HFFc6 (cell line): ENCODE measurements around the gene LAMC3. TPM values are rescaled to one million over a fixed set of nuclear protein-coding genes. Genes with fewer than 3 reads are reported as not detected.

Source experiments
- DNase-seq: peaks from one replicate; pipeline ENCODE4 v3.0.0-alpha.2; 2018
- H3K27ac Mint-ChIP-seq: 2 replicates; pipeline ENCODE4 v1.8.0; 2020; ENCODE audit warnings: mild to moderate bottlenecking, mixed read lengths
- H3K27me3 Mint-ChIP-seq: 2 replicates; pipeline ENCODE4 v1.8.0; 2021; ENCODE audit warnings: mild to moderate bottlenecking, moderate library complexity, mixed read lengths; ENCODE audit not compliant: insufficient read depth
- H3K36me3 Mint-ChIP-seq: 2 replicates; pipeline ENCODE4 v1.8.0; 2021; ENCODE audit warnings: low read depth, mixed read lengths
- H3K4me1 Mint-ChIP-seq: 2 replicates; pipeline ENCODE4 v1.8.0; 2020; ENCODE audit warnings: low read depth, mixed read lengths
- H3K4me3 Mint-ChIP-seq: 2 replicates; pipeline ENCODE4 v1.8.0; 2020; ENCODE audit warnings: mild to moderate bottlenecking, moderate library complexity, mixed read lengths
- H3K9me3 Mint-ChIP-seq: 2 replicates; pipeline ENCODE4 v1.8.0; 2020; ENCODE audit warnings: mild to moderate bottlenecking, mixed read lengths
- total RNA-seq, 6 experiments: library from RNA; stranded (reverse); fragmentation: NEBNext Ultra II Directional; extraction: Animal tissue kit (Norgen Biotek cat#: 25700); gene quantifications; 2 replicates in 1 of 6; 3 replicates in 5 of 6; pipeline ENCODE4 v1.2.3, GENCODE V29; 2021
- TF ChIP-seq, protein P1 (sequence below): fragments of 200-600 bp; sonication (generic); IDR thresholded peaks from 2 replicates; pipeline ENCODE4 v1.5.0; 2021; ENCODE audit warnings: antibody characterized with exemption, mild to moderate bottlenecking

Gene LAMC3
- total RNA-seq, 6 experiments from 2014 or later, result not detected

DNA sequence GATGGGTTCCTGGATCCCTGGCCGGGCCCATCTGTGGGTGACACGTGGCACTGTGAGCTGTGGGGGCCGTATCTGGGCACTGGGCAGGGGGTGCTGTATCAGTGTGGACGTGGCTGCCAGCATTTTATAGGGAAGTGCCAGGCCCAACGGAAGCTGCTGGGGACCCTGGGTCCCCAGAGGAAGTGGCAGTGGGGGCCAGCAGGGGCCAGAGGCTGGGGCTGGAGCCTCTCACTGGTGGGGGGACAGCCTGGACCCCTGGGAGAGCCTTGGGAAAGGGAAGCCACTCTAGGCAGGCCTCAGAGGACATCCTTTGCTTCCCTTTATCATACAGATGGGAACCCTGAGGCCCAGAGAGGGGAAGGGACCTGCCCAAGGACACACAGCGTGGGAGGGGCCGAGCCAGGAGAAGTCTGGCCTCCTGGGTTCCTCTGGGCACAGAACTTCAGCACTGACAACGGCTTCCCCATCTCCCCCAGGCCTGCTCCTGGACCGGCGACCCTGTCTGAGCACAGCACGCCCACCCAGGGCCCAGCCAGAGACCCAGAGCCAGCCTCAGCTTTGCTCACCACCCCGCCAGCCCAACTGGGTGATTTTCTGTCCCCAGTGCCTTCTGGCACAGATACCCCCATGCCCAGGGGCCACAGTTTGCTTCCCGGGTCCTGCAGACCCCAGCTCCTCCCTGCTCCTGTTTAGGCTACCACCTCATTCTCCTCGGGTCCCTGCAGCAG is 15.5 kb upstream of the LAMC3 start:
- no peak overlapping the region for H3K27ac Mint-ChIP-seq
- H3K9me3 Mint-ChIP-seq, result no peaks in the 10 kb centered on the region
- H3K4me1 Mint-ChIP-seq, result peaks cover 14% of the 10 kb centered on the region
- no peaks in the 10 kb centered on the region; the same call in 1 of the 2 replicates for H3K36me3 Mint-ChIP-seq
- TF ChIP-seq, protein P1, sequence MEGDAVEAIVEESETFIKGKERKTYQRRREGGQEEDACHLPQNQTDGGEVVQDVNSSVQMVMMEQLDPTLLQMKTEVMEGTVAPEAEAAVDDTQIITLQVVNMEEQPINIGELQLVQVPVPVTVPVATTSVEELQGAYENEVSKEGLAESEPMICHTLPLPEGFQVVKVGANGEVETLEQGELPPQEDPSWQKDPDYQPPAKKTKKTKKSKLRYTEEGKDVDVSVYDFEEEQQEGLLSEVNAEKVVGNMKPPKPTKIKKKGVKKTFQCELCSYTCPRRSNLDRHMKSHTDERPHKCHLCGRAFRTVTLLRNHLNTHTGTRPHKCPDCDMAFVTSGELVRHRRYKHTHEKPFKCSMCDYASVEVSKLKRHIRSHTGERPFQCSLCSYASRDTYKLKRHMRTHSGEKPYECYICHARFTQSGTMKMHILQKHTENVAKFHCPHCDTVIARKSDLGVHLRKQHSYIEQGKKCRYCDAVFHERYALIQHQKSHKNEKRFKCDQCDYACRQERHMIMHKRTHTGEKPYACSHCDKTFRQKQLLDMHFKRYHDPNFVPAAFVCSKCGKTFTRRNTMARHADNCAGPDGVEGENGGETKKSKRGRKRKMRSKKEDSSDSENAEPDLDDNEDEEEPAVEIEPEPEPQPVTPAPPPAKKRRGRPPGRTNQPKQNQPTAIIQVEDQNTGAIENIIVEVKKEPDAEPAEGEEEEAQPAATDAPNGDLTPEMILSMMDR, result no peak
- DNase-seq, result no peak
- H3K4me3 Mint-ChIP-seq, result no peak overlapping the region
- H3K27me3 Mint-ChIP-seq, result peaks cover 14% of the 10 kb centered on the region

DNA sequence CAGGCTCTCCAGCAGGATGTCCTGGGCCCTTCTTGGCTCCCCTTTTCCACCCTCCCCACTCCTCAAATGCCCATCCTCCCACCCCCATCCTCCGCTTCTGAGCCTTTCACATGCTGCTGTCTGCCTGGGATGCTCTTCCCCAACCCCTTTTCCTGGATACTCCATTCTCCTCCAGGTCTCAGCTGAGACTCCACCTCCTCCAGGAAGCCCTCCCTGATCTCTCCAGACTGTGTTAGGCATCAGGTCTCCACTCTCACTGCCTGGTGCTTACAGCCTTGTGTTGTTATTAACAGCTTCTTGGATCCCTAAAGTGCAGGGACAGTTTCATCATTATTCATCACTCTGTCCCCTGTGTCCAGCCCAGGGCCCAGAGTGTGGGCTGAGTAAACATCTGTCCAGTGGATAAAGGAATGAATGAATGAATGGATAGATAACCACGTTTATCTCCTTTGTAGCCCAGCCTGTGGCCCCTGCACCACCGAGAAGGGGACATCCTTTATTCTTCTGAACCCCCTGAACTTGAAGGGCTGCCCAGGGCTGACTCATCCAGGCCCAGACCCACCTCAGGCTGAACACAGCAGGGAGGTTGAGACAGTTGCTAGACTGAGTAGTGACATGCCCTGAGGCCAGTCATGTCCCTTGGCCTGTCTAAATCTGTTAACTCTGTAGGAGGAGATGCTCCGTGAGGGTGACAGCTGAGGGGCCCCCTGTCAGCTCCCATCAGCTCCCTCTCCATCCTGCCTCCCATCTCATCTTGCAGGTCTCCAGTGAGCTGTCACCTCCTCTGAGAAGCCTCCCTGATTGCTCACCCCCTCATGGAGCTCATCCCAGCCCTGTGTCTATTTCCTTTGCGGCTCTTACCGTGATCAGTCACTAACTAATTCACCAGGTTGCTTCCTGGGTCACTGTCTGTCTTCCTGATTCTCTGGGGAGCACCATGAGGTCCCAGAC is 14.6 kb upstream of the LAMC3 start:
- TF ChIP-seq, protein P1, result no peak
- Mint-ChIP-seq H3K4me3 (no peak overlapping the region), H3K36me3 (no peaks in the 10 kb centered on the region), H3K27me3 (peaks cover 21% of the 10 kb centered on the region), H3K9me3 (no peaks in the 10 kb centered on the region), H3K27ac (no peak overlapping the region), H3K4me1 (peaks cover 20% of the 10 kb centered on the region)
- DNase-seq, result no peak

DNA sequence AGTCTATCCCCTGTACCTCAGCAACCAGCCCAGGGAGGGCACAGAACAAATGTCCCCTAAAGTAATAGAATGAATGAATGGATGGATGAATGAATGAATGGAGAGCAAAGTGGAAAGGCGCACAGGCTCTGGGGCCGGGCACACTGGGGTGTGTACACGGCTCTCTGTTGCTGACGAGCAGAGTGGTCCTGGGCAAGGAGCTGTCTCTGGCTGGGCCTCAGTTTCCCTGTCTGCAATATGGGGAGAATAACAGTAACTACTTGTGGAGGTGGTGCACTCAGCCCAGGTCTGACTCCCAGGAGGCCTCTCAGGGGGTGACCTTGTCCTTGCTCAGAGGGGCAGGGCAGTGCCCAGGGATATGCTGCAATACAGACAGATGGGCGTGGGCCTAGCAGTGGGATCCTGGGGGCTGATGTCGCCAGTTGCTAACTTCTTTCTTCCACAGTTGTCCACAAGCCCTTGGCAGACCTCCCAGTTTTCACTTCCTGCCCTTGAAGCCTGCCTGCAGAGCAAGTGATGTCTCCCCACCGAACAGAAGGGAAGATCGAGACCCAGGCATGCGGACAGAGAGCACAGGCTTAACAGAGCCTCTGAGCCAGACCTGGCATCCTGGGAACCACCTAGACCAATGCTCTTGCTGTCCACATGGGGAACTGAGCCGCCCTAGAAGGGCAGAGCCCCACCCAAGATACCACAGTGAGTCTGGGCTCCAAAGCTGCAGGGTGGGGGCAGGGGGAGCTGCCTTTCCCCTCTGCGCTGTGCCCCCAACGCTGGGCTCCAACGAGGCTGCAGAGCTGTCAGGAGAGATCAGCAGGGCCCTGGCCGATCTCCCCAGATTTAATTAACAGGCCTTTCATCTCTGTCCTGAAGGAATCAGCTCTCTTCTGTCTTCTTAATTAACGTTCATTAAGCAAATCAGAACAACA is 13.6 kb upstream of the LAMC3 start:
- Mint-ChIP-seq H3K27me3 (peaks cover 28% of the 10 kb centered on the region), H3K27ac (no peak overlapping the region), H3K4me3 (no peak overlapping the region), H3K9me3 (no peaks in the 10 kb centered on the region), H3K4me1 (peaks cover 20% of the 10 kb centered on the region), H3K36me3 (no peaks in the 10 kb centered on the region)
- TF ChIP-seq, protein P1, result no peak
- DNase-seq, result no peak

DNA sequence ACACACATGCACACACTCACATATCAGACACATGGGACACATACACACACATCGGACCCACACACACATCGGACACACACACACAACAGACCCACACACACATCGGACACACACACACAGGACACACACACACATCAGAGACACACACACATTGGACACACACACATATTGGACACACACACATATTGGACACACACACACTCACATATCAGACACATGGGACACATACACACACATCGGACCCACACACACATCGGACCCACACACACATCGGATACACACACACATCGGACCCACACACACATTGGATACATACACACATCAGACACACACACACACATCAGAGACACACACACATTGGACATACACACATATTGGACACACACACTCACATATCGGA is 12.8 kb upstream of the LAMC3 start:
- DNase-seq, result no peak
- no peak overlapping the region for H3K4me3 Mint-ChIP-seq
- peaks cover 20% of the 10 kb centered on the region for H3K4me1 Mint-ChIP-seq

More for the DNA sequence above, 12.8 kb upstream of the LAMC3 start:
- no peak overlapping the region for H3K27ac Mint-ChIP-seq
- H3K9me3 Mint-ChIP-seq, result no peaks in the 10 kb centered on the region
- H3K27me3 Mint-ChIP-seq, result peaks cover 27% of the 10 kb centered on the region
- TF ChIP-seq, protein P1, result no peak
- no peaks in the 10 kb centered on the region for H3K36me3 Mint-ChIP-seq
